Activated CD4-positive, alpha-beta T cell treated with anti-CD3 and anti-CD28 coated beads, Interleukin-2, Interleukin-6, amounts not matched to agents 100 ng/mL and 50 ng/mL, durations not matched to agents 16 hours and 8 hours (primary cell): ENCODE results near the gene CCDC88B.
"Not testable (repeated sequence)": the region's sequence is repeated elsewhere in the genome, so short reads cannot be mapped to it uniquely, and the experiment has no call there.

ENCODE experiments used
- DNase-seq: peaks from one replicate; pipeline ENCODE4 v3.0.0-alpha.2; 2020

CCDC88B gene

GRCh38 chr11:64323984-64324383, 16.0 kb upstream of the CCDC88B start:
- DNase-seq, result not testable (repeated sequence)

- no peak for DNase-seq
These were observed 15.1 kb upstream of the CCDC88B start for GRCh38 chr11:64324692-64325469.

DNA sequence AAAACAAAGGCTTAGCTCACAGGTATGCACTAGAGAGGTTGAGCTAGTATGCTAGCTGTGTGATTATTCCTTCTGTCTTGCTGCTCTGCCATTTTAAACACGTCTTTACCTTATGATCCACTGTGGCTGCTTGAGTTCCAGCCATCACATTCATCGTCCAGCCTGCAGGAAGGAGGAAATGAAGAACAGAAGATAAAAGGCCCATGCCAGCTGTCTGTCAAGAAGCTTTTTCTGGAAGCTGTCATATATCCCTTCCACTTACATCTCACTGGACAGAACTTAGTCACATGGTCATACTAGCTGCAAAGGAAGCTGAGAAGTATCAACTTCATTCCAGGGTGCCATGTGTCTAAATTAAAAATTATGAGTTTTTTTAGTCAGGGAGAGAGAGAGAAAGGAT, 12.6 kb upstream of the CCDC88B start:
- DNase-seq, result no peak

DNA sequence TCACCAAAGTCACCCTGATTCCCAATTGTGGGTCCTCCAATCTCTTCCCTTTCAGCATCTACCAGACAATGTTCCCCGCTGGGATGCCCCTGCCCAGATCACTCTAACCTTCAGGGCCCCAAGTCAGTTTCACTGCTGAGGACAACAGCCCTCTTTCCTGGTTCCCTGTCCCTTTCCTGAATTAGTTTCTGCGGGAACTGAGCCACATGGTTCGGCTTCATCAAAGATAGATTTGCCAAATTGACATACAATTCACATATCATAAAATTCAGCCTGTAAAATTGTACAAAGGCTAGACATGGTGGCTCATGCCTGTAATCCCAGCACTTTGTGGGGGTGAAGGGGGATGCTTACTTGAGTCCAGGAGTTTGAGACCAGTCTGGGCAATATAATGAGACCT, 12.0 kb upstream of the CCDC88B start:
- no peak for DNase-seq

DNA sequence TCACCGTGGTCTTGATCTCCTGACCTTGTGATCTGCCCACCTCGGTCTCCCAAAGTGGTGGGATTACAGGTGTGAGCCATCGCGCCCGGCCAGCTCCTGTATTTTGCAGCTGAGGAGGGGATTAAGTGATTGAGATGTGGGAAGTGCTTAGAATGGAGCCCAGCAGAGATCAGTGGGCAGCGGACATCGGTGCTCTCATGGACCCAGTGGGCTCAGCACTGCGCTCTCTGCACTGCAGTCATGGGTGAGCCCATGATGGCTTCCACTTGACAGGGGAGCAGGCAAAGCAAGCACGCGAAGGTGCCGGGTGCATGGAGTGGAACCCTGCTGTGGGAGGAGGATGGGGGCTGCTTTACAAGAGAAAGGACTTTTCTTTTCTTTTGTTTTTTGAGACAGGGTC, 9.1 kb upstream of the CCDC88B start:
- DNase-seq, result no peak

GRCh38 chr11:64331569-64332371, 8.2 kb upstream of the CCDC88B start:
- DNase-seq, result peak; percentile 93

GRCh38 chr11:64333556-64333955, 6.4 kb upstream of the CCDC88B start:
- no peak for DNase-seq

- peak; percentile 73 for DNase-seq
These were observed 5.0 kb upstream of the CCDC88B start for GRCh38 chr11:64334764-64335735.

DNA sequence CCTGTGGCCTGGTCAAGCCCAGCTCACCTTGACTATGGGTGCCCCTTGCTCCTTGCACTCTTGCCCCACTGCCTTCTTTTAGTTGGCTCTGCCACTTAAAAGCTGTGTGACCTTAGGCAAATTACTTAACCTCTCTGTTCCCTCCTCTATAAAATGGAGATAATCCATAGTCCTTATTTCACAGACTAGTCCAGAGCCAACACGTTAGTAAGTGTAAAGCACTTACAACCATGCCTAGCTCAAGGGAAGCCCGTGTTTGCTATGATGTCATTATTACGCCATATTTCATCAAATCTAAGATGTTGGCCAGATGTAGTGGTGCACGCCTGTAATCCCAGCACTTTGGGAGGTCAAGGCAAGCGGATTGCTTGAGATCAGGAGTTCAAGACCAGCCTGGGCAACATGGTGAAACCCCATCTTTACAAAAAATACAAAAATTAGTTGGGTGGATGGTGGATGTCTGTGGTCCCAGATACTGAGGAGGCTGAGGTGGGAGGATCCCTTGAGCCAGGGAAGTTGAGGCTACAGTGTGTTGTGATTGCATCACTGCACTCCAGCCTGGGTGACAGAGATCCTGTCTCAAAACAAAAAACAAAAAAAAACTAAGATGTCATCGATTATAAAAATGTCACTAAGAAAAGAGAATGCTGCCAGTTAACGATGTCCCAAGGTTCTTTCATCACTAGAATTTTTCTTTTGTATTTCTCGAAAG, 2.3 kb upstream of the CCDC88B start:
- no peak for DNase-seq

GRCh38 chr11:64338716-64339115, 1.3 kb upstream of the CCDC88B start:
- DNase-seq, result no peak

DNA sequence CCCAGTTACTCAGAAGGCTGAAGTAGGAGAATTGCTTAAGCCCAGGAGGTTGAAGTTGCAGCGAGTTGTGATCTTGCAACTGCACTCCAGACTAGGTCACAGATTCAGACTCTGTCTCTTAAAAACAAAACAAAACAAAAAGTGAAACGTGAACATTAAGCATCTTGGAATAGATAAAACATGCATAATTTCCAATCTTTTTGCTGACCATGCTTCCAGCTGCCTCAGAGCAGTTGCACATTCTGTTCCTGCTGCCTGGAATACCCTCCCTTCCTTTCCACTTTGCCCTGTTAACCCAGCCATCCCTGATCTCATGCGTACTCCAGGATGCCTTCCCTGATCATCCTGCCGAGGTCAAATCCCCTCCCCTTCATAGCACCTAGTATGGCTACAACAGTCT, 718 bp upstream of the CCDC88B start:
- no peak for DNase-seq

- peak; percentile 88 for DNase-seq
These were observed 799 bp downstream of the CCDC88B start for GRCh38 chr11:64340671-64341335.

DNA sequence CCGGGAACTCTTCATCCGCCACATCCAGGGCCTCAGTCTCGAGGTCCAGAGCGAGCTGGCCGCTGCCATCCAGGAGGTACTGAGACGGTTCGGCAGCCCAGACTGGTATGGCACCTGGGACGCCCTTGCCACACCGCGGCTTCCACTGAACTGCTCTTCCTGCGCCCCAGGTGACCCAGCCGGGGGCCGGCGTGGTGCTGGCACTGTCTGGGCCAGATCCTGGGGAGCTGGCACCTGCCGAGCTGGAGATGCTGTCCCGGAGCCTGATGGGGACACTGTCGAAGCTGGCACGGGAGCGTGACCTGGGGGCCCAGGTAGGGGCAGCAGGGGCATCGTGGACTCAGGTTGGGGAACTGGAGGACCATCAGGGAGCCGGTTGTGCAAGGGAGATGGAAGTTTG, 1.4 kb downstream of the CCDC88B start:
- no peak for DNase-seq

DNA sequence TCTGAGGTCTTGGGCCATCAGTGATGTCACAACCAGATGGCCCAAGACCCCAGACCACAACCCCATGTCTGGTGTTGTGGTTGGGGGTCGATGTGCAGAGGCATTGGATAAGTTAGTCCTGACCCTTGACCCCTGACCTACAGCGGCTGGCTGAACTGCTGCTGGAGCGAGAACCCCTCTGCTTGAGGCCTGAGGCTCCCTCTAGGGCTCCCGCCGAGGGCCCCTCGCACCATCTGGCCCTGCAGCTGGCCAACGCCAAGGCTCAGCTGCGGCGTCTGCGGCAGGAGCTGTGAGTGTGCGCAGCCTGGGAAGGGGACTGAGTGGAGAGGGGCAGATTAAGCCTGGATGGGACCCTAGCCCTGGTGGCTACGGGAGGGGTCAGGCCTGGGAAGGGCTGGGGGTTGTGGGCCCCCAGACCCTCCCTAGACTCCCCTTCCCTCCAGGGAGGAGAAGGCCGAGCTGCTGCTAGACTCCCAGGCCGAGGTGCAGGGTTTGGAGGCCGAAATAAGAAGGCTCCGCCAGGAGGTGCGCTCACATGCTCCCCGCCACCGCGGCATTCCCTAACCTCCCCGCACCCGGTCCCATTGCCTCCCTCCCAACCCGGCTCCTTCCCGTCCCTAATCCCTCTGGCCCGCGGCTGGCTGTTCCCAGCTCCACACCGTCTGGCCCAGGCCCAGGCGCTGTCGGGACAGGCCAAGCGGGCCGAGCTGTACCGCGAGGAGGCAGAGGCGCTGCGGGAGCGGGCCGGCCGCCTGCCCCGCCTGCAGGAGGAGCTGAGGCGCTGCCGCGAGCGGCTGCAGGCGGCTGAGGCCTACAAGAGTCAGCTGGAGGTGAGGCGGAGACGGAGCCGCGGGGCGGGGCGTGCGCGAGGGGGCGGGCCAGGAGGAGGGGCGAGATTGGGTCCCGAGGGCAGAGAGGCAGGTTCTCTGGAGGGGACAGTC, 2.1 kb downstream of the CCDC88B start:
- peak; percentile 95 for DNase-seq

- no peak for DNase-seq
These were observed 3.1 kb downstream of the CCDC88B start for GRCh38 chr11:64342869-64343745.

DNA sequence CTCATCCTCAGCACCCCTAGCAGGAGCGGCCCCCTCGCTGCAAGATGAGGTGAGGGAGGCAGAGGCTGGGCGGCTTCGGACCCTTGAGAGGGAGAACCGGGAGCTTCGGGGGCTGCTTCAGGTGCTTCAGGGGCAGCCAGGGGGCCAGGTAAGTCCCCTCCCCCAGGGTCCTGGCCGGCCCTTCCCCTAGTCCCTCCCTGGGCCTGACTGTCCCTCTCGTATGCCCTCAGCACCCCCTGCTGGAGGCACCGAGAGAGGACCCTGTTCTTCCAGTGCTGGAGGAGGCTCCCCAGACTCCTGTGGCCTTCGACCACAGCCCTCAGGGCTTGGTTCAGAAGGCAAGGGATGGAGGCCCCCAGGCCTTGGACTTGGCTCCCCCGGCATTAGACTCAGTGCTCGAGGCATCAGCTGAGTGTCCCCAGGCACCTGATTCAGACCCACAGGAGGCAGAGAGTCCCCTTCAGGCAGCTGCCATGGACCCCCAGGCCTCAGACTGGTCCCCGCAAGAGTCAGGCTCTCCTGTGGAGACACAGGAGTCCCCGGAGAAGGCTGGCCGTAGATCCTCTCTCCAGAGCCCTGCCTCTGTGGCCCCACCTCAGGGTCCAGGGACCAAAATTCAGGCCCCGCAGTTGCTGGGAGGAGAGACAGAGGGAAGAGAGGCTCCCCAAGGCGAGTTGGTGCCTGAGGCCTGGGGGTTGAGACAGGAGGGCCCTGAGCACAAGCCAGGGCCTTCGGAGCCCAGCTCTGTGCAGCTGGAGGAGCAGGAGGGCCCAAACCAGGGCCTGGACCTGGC, 4.0 kb downstream of the CCDC88B start:
- peak; percentile 37 for DNase-seq

DNA sequence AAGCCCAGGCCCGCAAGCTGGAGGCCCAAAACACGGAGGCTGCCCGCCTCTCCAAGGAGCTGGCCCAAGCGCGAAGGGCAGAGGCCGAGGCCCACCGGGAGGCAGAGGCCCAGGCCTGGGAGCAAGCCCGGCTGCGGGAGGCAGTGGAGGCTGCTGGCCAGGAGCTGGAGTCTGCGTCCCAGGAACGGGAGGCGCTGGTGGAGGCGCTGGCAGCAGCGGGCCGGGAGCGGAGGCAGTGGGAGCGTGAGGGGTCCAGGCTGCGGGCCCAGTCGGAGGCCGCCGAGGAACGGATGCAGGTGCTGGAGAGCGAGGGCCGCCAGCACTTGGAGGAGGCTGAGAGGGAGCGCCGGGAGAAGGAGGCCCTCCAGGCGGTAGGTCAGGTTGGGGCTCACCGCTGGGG, 4.8 kb downstream of the CCDC88B start:
- DNase-seq, result no peak

DNA sequence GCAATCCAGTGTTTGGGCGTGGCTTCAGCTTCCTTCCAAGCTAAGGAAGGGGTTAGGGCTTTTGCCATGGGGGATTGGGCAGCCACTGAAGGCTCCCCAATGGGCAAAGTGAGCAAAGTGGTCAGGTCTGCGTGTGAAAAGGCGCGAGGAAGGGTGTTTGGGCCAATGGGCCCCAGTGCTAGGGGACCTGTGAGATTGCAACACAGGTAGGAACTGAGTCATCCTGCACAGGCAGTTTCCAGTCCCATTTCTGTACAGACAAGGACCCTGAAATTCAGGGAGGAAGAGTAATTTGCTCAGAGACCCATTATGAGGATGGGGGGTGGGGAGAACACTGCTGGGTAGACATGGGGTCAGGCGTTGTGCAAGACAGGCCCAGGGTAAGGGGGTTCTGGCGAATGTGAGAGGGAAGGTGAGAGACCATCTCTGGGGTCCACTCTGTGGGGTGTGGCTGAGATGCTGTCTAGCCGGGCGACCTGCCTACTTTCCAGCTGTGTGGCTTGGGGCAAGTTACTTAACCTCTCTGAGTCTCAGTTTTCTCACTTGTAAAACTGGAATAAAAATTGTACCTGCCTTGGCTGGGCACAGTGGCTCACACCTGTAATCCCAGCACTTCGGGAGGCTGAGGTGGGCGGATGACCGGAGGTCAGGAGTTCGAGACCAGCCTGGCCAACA, 7.3 kb downstream of the CCDC88B start:
- DNase-seq, result no peak
